WTC11 (cell line): Measurements from ENCODE around the gene NAV3. TPM values are rescaled to one million over a fixed set of nuclear protein-coding genes. Genes with fewer than 3 reads are reported as not detected.

Experiments used
- ATAC-seq: fragments of 200-7000 bp; cut with Tn5 transposase; 2 replicates; pipeline ENCODE4 v1.10.0; 2021; ENCODE audit warnings: mild to moderate bottlenecking, moderate library complexity
- CTCF ChIA-PET: fragments of 300-600 bp; sonication (Branson Sonifier 250); formaldehyde crosslinking; loops from one replicate; lab custom pipeline; 2021; ENCODE audit warnings: antibody characterized with exemption; lab: Charles Lee
- POLR2A ChIA-PET: fragments of 350-600 bp; sonication (Branson Sonifier 250); formaldehyde crosslinking; loops from one replicate; lab custom pipeline; 2021; ENCODE audit warnings: antibody characterized with exemption; lab: Charles Lee
- DNase-seq: peaks from one replicate; pipeline ENCODE4 v3.0.0; 2021; ENCODE audit warnings: low spot score
- H3K27ac Mint-ChIP-seq: 2 replicates; pipeline ENCODE4 v1.8.0; 2021; ENCODE audit warnings: mixed read lengths
- H3K27me3 Mint-ChIP-seq: 2 replicates; pipeline ENCODE4 v1.8.0; 2021; ENCODE audit warnings: low read depth, mild to moderate bottlenecking, moderate library complexity, mixed read lengths
- H3K36me3 Mint-ChIP-seq: 2 replicates; pipeline ENCODE4 v1.8.0; 2021; ENCODE audit warnings: mixed read lengths
- H3K4me1 Mint-ChIP-seq: 2 replicates; pipeline ENCODE4 v1.8.0; 2022; ENCODE audit warnings: mixed read lengths
- H3K4me3 Mint-ChIP-seq: 2 replicates; pipeline ENCODE4 v1.8.0; 2021; ENCODE audit warnings: mild to moderate bottlenecking, moderate library complexity, mixed read lengths
- H3K9me3 Mint-ChIP-seq: 2 replicates; pipeline ENCODE4 v1.8.0; 2021; ENCODE audit warnings: mixed read lengths
- CREB1 ChIP-seq: sonication (generic); formaldehyde crosslinking; IDR thresholded peaks from 2 replicates; pipeline ENCODE4 v1.8.0; 2023; ENCODE audit warnings: mild to moderate bottlenecking, missing genetic modification reagents
- CREM ChIP-seq: sonication (generic); formaldehyde crosslinking; IDR thresholded peaks from 2 replicates; pipeline ENCODE4 v1.8.1; 2022; ENCODE audit warnings: mild to moderate bottlenecking, missing genetic modification reagents, moderate library complexity
- FOXJ3 ChIP-seq: sonication (generic); formaldehyde crosslinking; IDR thresholded peaks from 2 replicates; pipeline ENCODE4 v1.9.0; 2021; ENCODE audit warnings: missing genetic modification reagents, mild to moderate bottlenecking, borderline replicate concordance
- GTF2I ChIP-seq: fragments of 250-450 bp; sonication (Bioruptor Pico); conservative IDR thresholded peaks from 2 replicates; pipeline ENCODE4 v1.4.0; 2021; ENCODE audit warnings: mild to moderate bottlenecking
- HMGA2 ChIP-seq: fragments of 250-450 bp; sonication (Bioruptor Pico); IDR thresholded peaks from 2 replicates; pipeline ENCODE4 v1.4.0; 2021; ENCODE audit warnings: mild to moderate bottlenecking, moderate library complexity
- JAZF1 ChIP-seq: fragments of 250-450 bp; sonication (Bioruptor Pico); IDR thresholded peaks from 2 replicates; pipeline ENCODE4 v1.9.0; 2021; ENCODE audit warnings: moderate library complexity, mild to moderate bottlenecking, inconsistent platforms
- JUN ChIP-seq: sonication (generic); formaldehyde crosslinking; IDR thresholded peaks from 2 replicates; pipeline ENCODE4 v1.8.0; 2023; ENCODE audit warnings: mild to moderate bottlenecking, missing genetic modification reagents
- KAT7 ChIP-seq: sonication (generic); formaldehyde crosslinking; IDR thresholded peaks from 2 replicates; pipeline ENCODE4 v1.8.1; 2023; ENCODE audit warnings: missing genetic modification reagents, mild to moderate bottlenecking, borderline replicate concordance
- NFE2L1 ChIP-seq: sonication (generic); formaldehyde crosslinking; IDR thresholded peaks from 2 replicates; pipeline ENCODE4 v1.8.1; 2023; ENCODE audit warnings: missing genetic modification reagents
- NR1H2 ChIP-seq: sonication (generic); formaldehyde crosslinking; IDR thresholded peaks from 2 replicates; pipeline ENCODE4 v1.9.0; 2021; ENCODE audit warnings: mild to moderate bottlenecking, moderate library complexity, missing genetic modification reagents
- NR2C2 ChIP-seq: sonication (generic); formaldehyde crosslinking; IDR thresholded peaks from 2 replicates; pipeline ENCODE4 v1.8.0; 2022; ENCODE audit warnings: mild to moderate bottlenecking, missing genetic modification reagents
- RELA ChIP-seq: sonication (generic); formaldehyde crosslinking; IDR thresholded peaks from 2 replicates; pipeline ENCODE4 v1.8.1; 2022; ENCODE audit warnings: missing genetic modification reagents, mild to moderate bottlenecking, borderline replicate concordance
- RORB ChIP-seq: fragments of 250-450 bp; sonication (Bioruptor Pico); IDR thresholded peaks from 2 replicates; pipeline ENCODE4 v1.9.0; 2021; ENCODE audit warnings: mild to moderate bottlenecking
- SOX15 ChIP-seq: fragments of 250-450 bp; sonication (Bioruptor Pico); IDR thresholded peaks from 2 replicates; pipeline ENCODE4 v1.9.0; 2021; ENCODE audit warnings: mild to moderate bottlenecking
- SP1 ChIP-seq: sonication (generic); formaldehyde crosslinking; conservative IDR thresholded peaks from 2 replicates; pipeline ENCODE4 v1.8.1; 2022; ENCODE audit warnings: missing genetic modification reagents
- TCF7 ChIP-seq: sonication (generic); formaldehyde crosslinking; IDR thresholded peaks from 2 replicates; pipeline ENCODE4 v1.8.0; 2022; ENCODE audit warnings: mild to moderate bottlenecking, low read depth, missing genetic modification reagents, moderate library complexity
- ZNF121 ChIP-seq: sonication (generic); formaldehyde crosslinking; IDR thresholded peaks from 2 replicates; pipeline ENCODE4 v1.8.0; 2023; ENCODE audit warnings: missing genetic modification reagents
- ZNF263 ChIP-seq: sonication (generic); formaldehyde crosslinking; IDR thresholded peaks from 2 replicates; pipeline ENCODE4 v1.8.1; 2022; ENCODE audit warnings: low read depth, mild to moderate bottlenecking, moderate library complexity, missing genetic modification reagents
- ZNF317 ChIP-seq: sonication (generic); formaldehyde crosslinking; IDR thresholded peaks from 2 replicates; pipeline ENCODE4 v1.8.1; 2023; ENCODE audit warnings: low read depth, mild to moderate bottlenecking, moderate library complexity, missing genetic modification reagents, borderline replicate concordance
- ZNF423 ChIP-seq: fragments of 250-450 bp; sonication (Bioruptor Pico); IDR thresholded peaks from 2 replicates; pipeline ENCODE4 v2.1.2; 2022; ENCODE audit warnings: mild to moderate bottlenecking, moderate library complexity
- total RNA-seq: library from RNA; stranded (reverse); gene quantifications from 3 replicates; pipeline ENCODE4 v1.2.3, GENCODE V29; 2021
- TF ChIP-seq, protein P1 (sequence below): fragments of 250-450 bp; sonication (Bioruptor Pico); IDR thresholded peaks from 2 replicates; pipeline ENCODE4 v1.8.0; 2021; ENCODE audit warnings: mild to moderate bottlenecking
- TF ChIP-seq, protein P2 (sequence below): sonication (generic); formaldehyde crosslinking; IDR thresholded peaks from 2 replicates; pipeline ENCODE4 v1.8.1; 2022; ENCODE audit warnings: mild to moderate bottlenecking, missing genetic modification reagents, moderate library complexity, borderline replicate concordance
- TF ChIP-seq, protein P3 (sequence below): sonication (generic); formaldehyde crosslinking; IDR thresholded peaks from 2 replicates; pipeline ENCODE4 v1.8.1; 2023; ENCODE audit warnings: mild to moderate bottlenecking, moderate library complexity, missing genetic modification reagents
- TF ChIP-seq, protein P4 (sequence below): sonication (generic); formaldehyde crosslinking; conservative IDR thresholded peaks from 2 replicates; pipeline ENCODE4 v1.8.1; 2023; ENCODE audit warnings: mild to moderate bottlenecking, low read depth, missing genetic modification reagents, moderate library complexity
- TF ChIP-seq, protein P5 (sequence below): sonication (generic); formaldehyde crosslinking; conservative IDR thresholded peaks from 2 replicates; pipeline ENCODE4 v1.8.1; 2022; ENCODE audit warnings: mild to moderate bottlenecking, missing genetic modification reagents
- TF ChIP-seq, protein P6 (sequence below): sonication (generic); formaldehyde crosslinking; IDR thresholded peaks from 2 replicates; pipeline ENCODE4 v1.8.0; 2022; ENCODE audit warnings: mild to moderate bottlenecking, missing genetic modification reagents
- TF ChIP-seq, protein P7 (sequence below): sonication (generic); formaldehyde crosslinking; IDR thresholded peaks from 2 replicates; pipeline ENCODE4 v1.8.1; 2023; ENCODE audit warnings: mild to moderate bottlenecking, missing genetic modification reagents, moderate library complexity

Gene NAV3
- total RNA-seq, 1 experiment from 2014 or later: 3.3 TPM

DNA sequence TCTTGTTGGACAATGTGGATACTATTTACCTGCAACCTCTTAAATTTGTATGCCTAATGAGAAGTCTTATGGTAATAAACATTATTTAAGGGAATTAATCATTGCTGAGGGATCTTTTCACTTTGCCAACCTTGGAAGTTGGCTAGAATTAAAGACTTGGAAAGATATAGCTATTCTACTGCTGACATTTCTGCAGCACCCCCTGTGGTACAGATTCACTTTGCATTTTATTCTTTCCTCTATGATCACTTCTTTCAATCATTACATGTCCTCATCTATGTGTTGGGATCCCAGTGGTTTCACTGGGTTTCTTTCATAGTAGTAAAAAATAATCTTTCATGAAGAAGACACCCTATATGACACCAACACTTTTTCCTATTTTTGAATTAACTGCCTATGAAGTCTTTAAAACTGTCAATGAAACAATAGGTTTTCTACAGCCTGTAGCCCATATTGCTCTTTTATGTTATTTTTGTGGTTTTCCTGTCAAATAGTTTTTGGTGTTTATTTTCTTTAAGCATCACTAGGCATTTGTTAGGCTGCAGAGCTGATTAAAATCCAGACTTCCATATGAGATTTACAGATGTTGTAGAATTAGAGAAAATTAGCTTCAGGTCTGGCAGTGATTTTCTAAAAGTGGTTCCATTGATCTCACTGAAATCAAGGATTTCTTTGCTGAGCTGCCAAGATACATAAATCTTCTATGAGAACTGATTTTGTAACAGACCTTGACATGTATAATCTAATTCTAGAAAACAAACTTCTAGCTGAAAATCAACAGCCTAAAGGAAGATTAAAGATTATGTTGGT lies 256.1 kb downstream of the NAV3 start:
- H3K4me1 Mint-ChIP-seq: no peaks in the 10 kb centered on the region
- H3K9me3 Mint-ChIP-seq: 0 out of 2 replicates have a peak, but pooled peaks cover under 1% of the 10 kb centered on the region
- no peaks in the 10 kb centered on the region for H3K36me3 Mint-ChIP-seq
- ChIA-PET CTCF (interaction anchor here (0.6 kb wide), 1 partner anchor 22 kb away, joined by 3 read pairs; no protein-coding TSS in a partner anchor), POLR2A (no interaction called here)
- no peak for TF ChIP-seq ZNF423 (CRISPR knock-in tag)
- TF ChIP-seq TCF7 (CRISPR knock-in tag): no peak
- TF ChIP-seq NR2C2 (CRISPR knock-in tag): no peak
- TF ChIP-seq, protein P1, sequence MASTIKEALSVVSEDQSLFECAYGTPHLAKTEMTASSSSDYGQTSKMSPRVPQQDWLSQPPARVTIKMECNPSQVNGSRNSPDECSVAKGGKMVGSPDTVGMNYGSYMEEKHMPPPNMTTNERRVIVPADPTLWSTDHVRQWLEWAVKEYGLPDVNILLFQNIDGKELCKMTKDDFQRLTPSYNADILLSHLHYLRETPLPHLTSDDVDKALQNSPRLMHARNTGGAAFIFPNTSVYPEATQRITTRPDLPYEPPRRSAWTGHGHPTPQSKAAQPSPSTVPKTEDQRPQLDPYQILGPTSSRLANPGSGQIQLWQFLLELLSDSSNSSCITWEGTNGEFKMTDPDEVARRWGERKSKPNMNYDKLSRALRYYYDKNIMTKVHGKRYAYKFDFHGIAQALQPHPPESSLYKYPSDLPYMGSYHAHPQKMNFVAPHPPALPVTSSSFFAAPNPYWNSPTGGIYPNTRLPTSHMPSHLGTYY (CRISPR knock-in tag): no peak
- no peak for TF ChIP-seq JAZF1 (CRISPR knock-in tag)
- TF ChIP-seq RELA (CRISPR knock-in tag): no peak
- no peak for TF ChIP-seq SP1 (CRISPR knock-in tag)
- TF ChIP-seq SOX15: no peak
- no peak for TF ChIP-seq ZNF121 (CRISPR knock-in tag)
- no peak for TF ChIP-seq JUN (CRISPR knock-in tag)
- no peak for TF ChIP-seq NFE2L1 (CRISPR knock-in tag)
- no peak for TF ChIP-seq GTF2I (CRISPR knock-in tag)
- no peak for TF ChIP-seq ZNF263 (CRISPR knock-in tag)
- TF ChIP-seq CREB1: no peak
- TF ChIP-seq FOXJ3: no peak
- no peak for TF ChIP-seq RORB (CRISPR knock-in tag)
- TF ChIP-seq, protein P2, sequence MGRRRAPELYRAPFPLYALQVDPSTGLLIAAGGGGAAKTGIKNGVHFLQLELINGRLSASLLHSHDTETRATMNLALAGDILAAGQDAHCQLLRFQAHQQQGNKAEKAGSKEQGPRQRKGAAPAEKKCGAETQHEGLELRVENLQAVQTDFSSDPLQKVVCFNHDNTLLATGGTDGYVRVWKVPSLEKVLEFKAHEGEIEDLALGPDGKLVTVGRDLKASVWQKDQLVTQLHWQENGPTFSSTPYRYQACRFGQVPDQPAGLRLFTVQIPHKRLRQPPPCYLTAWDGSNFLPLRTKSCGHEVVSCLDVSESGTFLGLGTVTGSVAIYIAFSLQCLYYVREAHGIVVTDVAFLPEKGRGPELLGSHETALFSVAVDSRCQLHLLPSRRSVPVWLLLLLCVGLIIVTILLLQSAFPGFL (CRISPR knock-in tag): no peak
- TF ChIP-seq, protein P3, sequence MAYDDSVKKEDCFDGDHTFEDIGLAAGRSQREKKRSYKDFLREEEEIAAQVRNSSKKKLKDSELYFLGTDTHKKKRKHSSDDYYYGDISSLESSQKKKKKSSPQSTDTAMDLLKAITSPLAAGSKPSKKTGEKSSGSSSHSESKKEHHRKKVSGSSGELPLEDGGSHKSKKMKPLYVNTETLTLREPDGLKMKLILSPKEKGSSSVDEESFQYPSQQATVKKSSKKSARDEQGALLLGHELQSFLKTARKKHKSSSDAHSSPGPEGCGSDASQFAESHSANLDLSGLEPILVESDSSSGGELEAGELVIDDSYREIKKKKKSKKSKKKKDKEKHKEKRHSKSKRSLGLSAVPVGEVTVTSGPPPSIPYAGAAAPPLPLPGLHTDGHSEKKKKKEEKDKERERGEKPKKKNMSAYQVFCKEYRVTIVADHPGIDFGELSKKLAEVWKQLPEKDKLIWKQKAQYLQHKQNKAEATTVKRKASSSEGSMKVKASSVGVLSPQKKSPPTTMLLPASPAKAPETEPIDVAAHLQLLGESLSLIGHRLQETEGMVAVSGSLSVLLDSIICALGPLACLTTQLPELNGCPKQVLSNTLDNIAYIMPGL: no peak
- no peak for TF ChIP-seq NR1H2 (CRISPR knock-in tag)
- no peak for DNase-seq
- H3K27ac Mint-ChIP-seq: no peak overlapping the region
- no peak overlapping the region for H3K4me3 Mint-ChIP-seq
- no peak for ATAC-seq
- H3K27me3 Mint-ChIP-seq: no peaks in the 10 kb centered on the region

DNA sequence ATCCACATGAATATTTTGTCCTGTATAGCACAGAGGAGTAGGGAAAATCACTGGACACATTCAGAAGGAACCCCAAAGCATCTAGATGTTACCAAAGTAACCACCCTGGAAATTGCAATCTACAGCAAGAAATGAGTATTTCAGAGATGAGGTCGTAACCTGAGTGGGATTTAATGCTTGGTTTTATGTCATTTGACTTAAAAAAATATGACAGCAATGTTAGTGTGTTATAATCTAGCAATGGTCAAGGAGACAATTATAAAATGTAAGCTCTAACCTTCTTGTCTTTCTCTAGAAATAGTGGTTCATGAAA lies 256.6 kb downstream of the NAV3 start:
- H3K27ac Mint-ChIP-seq: no peak overlapping the region

DNA sequence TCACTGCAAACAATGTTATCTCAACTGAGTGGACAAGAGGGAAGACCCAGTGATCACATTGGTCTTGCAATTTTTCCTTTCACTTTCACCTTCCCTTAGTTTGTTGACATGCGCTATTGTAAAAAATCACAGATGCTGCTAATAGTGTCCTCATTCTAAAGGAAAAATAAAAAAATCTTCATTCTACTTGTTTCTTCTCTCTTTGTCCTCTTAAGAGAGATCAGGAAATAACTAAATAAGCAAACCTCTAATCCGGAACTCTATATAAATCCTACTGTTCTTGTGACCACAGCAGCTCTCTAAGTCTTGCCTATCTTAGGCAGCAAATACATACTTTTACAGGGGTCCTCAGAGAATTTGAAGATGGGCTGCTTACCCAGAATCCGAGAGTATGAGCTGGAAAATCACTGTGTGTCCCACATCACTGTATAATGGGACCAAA lies 257.7 kb downstream of the NAV3 start:
- Mint-ChIP-seq H3K9me3 (peaks cover 5% of the 10 kb centered on the region; the same call in 1 of the 2 replicates), H3K27ac (no peak overlapping the region), H3K4me3 (no peak overlapping the region), H3K4me1 (no peaks in the 10 kb centered on the region), H3K27me3 (no peaks in the 10 kb centered on the region), H3K36me3 (no peaks in the 10 kb centered on the region)
- CTCF ChIA-PET: no interaction called here
- POLR2A ChIA-PET: no interaction called here
- DNase-seq: no peak
- no peak for ATAC-seq
- no peak for TF ChIP-seq HMGA2
- no peak for TF ChIP-seq CREM
- no peak for TF ChIP-seq KAT7 (CRISPR knock-in tag)
- TF ChIP-seq, protein P4, sequence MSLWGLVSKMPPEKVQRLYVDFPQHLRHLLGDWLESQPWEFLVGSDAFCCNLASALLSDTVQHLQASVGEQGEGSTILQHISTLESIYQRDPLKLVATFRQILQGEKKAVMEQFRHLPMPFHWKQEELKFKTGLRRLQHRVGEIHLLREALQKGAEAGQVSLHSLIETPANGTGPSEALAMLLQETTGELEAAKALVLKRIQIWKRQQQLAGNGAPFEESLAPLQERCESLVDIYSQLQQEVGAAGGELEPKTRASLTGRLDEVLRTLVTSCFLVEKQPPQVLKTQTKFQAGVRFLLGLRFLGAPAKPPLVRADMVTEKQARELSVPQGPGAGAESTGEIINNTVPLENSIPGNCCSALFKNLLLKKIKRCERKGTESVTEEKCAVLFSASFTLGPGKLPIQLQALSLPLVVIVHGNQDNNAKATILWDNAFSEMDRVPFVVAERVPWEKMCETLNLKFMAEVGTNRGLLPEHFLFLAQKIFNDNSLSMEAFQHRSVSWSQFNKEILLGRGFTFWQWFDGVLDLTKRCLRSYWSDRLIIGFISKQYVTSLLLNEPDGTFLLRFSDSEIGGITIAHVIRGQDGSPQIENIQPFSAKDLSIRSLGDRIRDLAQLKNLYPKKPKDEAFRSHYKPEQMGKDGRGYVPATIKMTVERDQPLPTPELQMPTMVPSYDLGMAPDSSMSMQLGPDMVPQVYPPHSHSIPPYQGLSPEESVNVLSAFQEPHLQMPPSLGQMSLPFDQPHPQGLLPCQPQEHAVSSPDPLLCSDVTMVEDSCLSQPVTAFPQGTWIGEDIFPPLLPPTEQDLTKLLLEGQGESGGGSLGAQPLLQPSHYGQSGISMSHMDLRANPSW (CRISPR knock-in tag): no peak
- TF ChIP-seq, protein P5, sequence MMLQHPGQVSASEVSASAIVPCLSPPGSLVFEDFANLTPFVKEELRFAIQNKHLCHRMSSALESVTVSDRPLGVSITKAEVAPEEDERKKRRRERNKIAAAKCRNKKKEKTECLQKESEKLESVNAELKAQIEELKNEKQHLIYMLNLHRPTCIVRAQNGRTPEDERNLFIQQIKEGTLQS (CRISPR knock-in tag): no peak
- TF ChIP-seq, protein P6, sequence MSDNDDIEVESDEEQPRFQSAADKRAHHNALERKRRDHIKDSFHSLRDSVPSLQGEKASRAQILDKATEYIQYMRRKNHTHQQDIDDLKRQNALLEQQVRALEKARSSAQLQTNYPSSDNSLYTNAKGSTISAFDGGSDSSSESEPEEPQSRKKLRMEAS (CRISPR knock-in tag): no peak
- TF ChIP-seq, protein P7, sequence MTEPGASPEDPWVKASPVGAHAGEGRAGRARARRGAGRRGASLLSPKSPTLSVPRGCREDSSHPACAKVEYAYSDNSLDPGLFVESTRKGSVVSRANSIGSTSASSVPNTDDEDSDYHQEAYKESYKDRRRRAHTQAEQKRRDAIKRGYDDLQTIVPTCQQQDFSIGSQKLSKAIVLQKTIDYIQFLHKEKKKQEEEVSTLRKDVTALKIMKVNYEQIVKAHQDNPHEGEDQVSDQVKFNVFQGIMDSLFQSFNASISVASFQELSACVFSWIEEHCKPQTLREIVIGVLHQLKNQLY: no peak

More for the DNA sequence above, 256.6 kb downstream of the NAV3 start:
- Mint-ChIP-seq H3K9me3 (peaks cover 5% of the 10 kb centered on the region; the same call in 1 of the 2 replicates), H3K27me3 (no peaks in the 10 kb centered on the region), H3K36me3 (no peaks in the 10 kb centered on the region), H3K4me1 (no peaks in the 10 kb centered on the region), H3K4me3 (no peak overlapping the region)
- ChIA-PET CTCF (no interaction called here), POLR2A (no interaction called here)
- DNase-seq (no peak), ATAC-seq (no peak)
- TF ChIP-seq ZNF317: no peak
